Ramos (cell line): ENCODE measurements around the gene PHGDH.

Source experiments
- in situ Hi-C: fragments of 300-500 bp; cut with MboI; formaldehyde crosslinking; loops from one replicate; pipeline ENCODE4 v1.14.3; 2022; ENCODE audit warnings: low sequenced_read_pairs; ENCODE audit not compliant: unreplicated experiment

PHGDH gene

DNA sequence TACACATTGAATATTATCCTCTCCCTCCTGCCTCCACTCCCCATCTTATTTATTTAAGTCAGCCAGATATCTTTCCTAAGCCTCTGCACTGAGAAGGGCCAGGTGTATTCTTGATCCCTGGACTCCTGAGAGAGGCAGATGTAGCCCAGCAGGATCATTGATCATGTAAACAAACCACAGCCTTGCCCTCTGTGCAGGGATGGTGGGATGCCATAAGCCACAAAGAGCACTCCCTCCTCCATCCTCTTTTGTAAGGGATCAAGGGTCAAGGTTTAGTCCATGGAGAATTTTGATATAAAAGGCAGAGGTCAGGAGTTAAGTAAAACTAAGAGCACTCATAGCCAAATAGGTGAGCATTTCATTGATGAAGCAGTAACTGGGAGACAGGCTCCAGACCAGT, 17.3 kb downstream of the PHGDH start:
- in situ Hi-C loops: no loop called here

DNA sequence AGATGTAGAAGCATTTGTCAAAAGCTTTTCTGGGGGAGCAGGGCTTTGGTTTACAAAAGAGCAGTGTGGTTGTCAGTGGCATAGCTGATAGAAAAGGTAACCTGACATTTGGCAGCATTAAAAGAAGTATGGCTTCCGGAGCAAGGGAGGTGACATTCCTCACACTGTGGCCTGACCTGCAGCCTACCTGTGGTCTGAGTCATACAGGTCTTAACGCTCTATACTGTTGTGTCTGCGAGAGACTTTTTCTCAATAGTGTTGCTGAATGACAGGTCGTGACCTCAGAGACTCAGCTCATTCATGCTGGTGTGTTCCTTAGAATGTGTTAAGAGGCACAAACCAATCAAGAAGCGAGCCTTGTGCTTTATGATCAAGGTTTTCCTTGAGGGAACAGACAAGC, 19.3 kb downstream of the PHGDH start:
- in situ Hi-C loops: no loop called here

DNA sequence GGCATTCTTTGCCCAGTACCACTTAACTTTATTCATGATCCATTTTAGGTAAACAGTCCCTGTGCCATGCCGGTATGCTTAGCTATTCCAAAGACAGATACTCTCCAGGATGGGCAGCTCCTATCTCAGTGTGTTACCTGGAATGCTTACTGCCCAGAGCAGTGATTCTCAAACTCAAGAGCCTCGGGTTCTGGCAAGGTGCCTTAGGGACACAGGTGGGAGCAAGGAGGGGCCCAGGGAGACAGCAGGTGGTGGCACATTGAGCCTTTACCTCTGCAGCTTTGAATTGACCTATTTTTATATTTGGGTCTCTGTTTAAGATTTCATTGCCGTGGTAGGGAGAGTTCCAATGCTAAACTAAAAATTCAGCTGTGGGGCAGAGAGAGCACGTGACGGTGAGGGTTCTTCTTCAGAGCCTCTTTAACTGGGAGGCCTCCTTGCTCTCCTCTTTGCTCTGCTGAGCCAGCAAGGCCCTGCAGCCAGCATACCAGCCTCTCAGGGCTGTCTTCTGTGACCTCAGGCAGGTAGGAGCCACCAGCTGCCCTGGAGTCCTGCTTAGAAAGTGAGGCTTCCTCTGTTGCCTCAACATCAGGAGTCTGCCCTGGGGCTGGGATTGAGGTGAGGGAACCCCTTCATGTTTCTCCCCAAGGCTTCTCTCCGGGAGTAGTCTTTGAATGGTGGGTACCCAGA, 20.2 kb downstream of the PHGDH start:
- in situ Hi-C loops: no loop called here

DNA sequence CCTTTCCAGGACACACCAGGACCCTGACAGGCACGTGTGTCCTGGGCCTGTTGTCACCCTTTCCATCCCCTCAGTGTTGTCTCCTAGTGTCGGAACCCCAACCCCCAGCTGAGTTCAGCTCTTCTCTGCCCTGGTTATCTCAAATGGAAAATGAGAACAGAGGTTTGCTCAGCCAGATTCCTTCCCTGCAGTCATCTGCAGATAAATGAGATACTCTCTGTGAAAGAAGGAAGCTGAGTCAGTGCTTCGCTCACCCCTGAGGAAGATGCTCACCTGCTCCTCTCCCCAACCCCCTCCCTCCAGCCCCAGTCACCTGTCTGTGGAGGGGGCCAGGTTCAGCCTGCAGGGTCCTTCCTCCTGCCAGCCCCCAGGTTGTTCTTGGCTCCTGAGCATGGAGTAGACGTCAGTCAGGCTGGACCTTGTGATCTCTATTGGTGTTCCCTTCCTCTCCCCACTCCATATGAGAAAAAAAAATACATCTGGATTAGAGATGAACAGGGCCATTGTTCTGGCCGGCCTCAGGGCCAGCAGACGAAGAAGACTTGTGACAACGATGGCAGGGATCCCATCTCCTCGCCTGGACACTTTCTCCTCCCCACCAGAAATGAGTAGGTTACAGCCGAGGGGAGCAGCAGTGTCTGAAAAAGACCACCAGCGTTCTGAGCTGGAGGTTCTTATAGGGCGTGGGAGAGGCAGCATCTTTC, 20.9 kb downstream of the PHGDH start:
- in situ Hi-C loops: no loop called here

DNA sequence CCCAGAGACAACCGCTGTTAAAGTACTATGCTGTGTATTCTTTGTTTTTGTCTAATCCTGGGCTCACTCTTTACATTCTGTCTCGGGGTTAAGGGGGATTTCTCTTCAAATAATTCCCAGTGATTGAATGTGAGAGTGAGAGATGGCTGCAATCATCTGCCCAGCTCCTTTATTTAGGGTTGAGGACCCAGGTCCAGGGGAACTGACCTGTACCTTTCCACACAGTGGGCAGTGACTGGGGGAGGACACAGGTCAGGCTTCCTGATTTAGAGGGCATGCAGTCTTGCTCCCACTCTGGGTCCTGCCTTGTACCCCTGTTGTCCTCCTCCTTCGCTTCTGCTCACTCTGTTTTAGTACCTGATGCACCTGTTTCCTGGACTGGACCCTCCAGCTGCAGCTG, 22.0 kb downstream of the PHGDH start:
- in situ Hi-C loops: no loop called here

DNA sequence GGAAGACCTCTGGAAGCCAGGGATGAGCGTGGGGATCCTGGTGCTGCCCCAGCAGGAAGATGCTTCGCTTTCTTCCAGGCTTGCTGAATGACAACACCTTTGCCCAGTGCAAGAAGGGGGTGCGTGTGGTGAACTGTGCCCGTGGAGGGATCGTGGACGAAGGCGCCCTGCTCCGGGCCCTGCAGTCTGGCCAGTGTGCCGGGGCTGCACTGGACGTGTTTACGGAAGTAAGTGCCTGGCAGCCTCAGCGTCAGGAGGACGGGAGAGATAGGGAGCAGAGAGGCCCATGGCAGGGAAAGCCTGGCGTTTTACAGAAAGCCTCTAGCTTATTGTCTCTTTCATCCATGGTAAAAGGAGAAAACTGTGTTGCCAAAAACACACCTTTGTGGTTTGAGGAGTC, 23.5 kb downstream of the PHGDH start:
- in situ Hi-C loops: no loop called here

DNA sequence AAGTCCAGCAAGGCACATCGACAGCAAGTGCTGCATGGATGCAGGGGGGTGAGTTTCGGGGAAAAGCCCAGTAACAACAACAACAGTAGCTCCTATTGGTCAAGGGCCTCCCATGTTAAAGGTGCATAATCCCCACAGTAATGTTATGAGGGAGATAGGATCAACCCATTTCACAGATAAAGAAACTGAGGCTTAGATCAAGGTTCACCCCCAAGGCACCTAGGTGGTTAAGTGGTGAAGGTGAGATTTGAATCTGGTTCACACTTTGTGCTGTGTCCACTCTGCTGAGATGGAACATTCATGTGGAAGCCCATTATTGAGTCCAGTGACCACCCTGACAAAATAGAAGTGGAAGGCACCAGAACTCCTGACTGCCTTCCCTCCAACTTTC, 24.9 kb downstream of the PHGDH start:
- in situ Hi-C loops: no loop called here

DNA sequence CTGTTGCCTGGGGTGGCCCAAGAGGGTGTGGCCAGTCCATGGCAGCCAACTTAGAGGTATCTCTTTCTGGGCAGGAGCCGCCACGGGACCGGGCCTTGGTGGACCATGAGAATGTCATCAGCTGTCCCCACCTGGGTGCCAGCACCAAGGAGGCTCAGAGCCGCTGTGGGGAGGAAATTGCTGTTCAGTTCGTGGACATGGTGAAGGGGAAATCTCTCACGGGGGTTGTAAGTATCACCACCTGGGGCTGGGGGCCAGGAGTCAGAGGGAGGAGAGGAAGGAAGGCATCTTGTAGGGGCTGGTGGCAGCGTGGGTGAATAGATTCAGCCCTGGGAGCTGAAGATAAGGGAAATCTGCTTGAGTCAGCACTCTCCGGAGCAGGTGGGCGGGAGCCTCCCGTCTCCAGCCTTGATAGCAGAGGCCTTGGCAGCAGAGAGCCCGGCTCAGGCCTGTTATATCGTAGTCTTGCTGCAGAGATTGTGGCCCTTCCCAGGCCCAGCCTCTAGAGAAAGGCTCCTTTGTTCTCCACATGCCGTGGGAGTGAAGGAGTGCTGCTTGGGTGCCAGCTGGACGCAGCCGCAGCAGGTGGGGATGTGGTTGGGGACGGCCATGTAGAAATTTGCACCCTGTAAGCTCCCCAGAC, 25.4 kb downstream of the PHGDH start:
- in situ Hi-C loops: no loop called here

DNA sequence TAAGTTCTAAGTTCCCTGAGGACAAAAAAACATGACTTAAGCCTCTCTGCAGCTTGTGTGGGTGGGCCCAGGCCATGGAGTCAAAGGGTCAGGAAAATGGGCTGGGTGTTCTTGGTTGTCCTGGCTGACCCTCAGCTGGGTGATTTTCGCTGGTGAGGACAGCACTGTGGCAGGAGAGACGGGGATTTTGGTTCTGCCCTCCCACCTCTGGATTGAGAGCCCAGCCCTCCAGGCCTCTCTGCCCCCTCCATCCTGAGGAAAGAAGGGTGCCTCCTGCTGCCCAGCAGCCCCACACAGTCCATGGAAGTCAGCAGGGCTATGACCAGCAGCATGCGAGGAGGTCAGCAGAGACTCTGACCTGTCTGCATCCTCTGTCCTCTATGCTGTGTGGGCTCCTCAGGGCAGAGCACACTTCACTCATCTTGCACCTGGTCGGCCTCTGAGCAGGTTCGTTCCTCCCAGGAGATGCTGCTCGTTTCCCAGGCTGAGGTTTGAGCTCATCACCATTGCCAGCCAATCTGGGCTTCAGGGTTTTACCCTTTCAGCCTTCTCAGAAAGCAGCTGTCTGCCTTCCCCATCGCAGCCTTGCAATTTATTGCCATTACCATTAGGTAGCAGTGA, 26.5 kb downstream of the PHGDH start:
- in situ Hi-C loops: no loop called here

DNA sequence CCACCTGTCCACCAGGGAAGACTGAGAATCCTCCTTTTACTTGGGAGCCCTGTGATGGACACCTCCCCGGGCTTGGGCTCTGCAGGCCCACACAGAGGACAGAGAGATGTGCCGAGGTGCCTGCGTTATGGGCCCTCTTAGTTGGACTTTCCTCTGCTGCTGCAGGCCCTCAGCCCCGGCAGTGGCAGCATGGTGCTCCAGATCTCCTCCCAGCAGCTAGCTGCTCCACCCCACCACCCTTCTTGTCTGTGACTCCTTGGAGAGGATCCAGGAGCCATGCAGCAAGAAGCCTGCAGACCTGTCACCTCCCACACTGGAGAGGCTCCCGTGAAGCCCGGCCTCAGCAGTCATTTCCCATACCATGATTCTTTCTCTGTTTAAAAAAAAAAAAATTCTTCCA, 27.4 kb downstream of the PHGDH start:
- in situ Hi-C loops: no loop called here

DNA sequence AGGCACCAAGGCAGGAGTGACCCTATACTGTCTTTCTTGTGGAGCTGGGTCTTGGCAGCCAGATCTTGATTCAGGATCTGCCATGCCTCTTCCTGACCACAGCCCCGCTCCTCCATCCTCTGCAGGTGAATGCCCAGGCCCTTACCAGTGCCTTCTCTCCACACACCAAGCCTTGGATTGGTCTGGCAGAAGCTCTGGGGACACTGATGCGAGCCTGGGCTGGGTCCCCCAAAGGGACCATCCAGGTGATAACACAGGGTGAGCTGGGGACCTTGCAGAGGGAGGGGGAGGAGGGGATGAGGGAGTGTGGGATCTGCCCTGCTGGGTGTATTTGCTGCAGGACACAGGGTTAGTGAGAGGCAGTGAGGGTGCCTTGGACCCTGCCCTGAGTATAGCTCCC, 28.5 kb downstream of the PHGDH start:
- in situ Hi-C loops: no loop called here

DNA sequence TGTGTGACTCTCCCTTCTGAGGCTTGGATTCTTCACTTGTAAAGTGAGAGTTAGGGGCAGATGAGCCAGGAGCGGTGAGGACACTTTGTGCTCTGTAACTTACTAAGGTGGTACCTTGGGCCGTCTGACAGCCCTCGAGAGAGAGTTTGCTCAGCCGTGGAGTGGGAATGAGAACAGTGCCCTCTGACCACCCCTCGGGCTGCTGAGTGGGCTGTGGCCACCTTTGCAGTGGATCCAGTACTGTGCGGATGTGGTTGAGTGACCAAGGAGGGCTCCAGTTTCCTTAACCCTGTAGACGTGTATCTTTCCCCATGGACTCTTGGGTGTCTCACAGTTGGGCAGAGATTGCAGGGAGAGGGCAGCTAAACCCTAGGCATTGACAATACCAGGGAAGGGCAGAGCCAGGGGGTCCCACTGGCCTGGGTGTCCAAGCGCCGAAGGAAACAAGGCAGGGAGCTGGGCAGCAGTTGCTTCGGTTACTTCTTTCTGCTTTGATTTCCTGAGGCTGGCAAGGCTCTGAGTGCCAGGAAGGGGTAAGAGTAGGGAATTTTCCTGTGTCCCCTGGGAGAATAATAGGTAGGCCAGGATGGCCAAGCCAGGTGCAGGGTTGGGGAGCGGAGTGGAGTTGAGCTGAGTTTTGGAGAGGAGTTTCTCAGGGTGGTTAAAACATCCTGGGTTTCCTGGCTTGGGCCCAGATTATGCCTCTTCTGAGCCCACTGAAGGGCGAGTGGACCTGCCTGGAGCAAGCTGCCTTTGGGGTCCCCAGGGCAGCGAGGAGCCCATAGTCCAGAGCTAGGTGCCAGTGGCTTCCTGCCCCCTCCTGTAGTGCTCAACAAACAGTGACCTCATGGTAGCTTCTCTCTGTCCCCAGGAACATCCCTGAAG, 29.4 kb downstream of the PHGDH start:
- in situ Hi-C loops: no loop called here

DNA sequence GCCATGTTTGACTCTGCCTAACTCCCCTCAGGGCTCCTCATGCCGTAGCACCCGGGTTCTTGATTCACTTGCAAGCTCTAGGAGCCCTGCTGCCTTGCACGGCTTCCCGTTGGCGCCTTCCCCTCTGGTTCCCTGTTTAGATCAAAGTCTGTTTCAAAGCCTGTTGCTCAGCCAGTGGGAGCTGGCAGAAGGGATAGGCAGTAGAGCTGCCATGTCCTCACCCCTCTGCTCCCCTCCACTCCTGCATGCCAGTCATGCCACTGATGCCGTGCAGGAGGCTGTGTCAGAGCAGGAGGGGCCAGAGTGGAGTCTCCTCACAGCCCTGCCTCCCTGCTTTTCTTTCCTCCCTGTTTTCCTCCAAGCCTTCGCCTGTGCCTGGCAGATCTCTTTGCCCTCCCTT, 30.5 kb downstream of the PHGDH start:
- in situ Hi-C loops: no loop called here

DNA sequence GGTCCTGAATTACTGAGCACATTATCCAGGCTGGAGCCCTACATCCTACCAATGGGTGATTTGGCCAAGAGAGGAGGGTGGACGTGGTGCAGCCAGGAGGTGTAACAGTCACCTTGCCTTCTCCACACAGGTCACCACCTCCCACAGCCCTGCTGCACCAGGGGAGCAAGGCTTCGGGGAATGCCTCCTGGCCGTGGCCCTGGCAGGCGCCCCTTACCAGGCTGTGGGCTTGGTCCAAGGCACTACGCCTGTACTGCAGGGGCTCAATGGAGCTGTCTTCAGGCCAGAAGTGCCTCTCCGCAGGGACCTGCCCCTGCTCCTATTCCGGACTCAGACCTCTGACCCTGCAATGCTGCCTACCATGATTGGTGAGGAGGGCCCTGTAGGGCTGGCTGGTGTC, 30.9 kb downstream of the PHGDH start:
- in situ Hi-C loops: no loop called here

DNA sequence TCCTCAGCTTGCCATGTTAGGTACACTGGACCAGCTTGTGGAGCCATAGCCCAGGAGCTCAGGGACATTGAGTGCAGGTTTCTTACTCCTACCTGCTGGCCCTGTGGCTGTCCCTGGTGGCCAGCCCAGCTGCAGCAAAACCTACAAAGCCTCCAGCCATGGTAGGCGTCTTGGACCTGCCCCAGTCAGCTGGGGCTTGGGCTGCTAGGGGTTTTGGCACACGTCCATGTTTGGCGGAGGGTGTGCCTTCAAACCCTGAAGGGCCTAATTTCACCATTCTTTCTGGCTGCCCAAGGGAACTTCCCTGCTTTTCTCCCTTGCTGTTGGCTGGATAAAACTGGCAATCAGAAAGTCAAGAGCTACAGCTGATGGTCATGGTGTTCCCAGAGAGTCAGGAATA, 31.6 kb downstream of the PHGDH start:
- in situ Hi-C loops: no loop called here

DNA sequence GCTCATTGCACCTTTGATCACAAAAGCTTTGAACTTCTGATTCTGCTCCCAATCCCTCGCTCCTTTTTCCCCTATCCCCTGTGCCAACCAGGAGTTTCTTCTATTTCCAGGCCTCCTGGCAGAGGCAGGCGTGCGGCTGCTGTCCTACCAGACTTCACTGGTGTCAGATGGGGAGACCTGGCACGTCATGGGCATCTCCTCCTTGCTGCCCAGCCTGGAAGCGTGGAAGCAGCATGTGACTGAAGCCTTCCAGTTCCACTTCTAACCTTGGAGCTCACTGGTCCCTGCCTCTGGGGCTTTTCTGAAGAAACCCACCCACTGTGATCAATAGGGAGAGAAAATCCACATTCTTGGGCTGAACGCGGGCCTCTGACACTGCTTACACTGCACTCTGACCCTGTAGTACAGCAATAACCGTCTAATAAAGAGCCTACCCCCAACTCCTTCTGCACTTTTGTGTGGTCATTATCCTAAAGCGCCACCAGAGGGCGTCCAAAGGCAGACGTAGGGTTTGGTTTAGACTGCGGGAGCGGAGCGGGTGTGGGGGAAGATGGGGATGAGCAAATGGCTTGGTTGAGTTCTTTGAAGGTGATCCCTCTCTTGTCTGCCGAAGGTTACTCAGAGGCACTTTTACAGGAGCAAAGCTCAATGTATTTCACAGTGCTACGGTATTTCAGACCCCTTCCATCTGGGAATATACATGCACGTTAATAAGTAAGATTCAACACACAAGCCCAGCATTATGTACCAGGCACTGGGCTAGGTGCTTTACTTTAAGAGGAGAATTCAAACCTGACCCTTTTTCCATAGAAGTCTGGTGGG, 32.3 kb downstream of the PHGDH start:
- in situ Hi-C loops: no loop called here

DNA sequence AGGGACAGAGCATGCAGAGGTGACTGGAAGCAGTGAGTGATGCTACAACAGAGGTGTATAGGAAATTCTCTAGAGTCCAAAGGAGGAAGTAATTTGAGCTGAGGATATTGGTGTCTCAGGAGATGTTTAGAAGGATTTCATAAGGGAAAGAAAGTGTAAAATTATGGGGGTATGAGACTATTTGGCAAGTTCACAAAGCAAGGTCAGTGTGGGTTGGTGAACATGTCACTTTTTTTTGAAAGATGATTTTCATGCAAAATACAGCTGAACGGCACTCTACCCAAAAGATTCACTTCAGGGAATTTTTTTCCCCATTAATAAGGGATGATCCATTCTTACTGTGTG, 32.8 kb downstream of the PHGDH start:
- in situ Hi-C loops: no loop called here

DNA sequence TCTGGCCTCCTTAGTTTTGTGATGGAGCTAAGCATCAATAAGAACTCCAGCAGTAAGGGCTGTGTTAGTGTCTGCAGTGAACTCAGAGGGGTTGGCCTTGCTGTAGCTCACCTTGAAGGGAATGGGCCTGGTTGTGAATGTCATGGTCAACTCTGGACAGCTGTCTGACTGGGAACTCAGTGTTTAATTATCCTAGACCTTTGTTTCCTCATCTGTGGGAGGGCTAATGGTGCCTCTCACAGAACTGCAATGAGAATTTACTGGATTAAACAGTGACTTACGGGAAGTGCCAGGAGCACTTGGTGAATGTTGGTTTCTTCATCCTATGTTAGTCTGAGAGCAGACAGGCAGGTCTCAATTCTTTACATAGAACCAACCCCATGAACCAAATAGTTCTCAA, 33.3 kb downstream of the PHGDH start:
- in situ Hi-C loops: no loop called here

DNA sequence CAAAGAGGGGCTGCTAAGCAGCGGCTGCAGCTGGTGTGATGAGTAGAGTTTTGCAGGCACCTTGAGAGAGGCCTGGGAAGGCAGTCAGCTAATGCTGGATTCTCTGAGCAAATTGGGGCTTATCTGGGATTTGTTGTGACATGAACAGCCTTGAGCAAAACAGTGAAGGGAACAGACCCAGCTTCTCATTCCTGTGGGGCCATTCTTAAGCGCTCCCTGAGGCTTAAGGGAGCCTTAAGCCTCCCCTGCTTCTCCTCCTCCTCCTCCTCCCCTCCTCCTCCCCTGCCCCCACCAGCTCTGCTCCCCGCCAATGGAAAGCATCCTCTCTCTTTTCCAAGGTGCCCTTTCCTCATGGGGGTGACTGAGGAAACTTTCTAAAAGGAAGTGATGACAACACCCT, 35.7 kb downstream of the PHGDH start:
- in situ Hi-C loops: no loop called here

DNA sequence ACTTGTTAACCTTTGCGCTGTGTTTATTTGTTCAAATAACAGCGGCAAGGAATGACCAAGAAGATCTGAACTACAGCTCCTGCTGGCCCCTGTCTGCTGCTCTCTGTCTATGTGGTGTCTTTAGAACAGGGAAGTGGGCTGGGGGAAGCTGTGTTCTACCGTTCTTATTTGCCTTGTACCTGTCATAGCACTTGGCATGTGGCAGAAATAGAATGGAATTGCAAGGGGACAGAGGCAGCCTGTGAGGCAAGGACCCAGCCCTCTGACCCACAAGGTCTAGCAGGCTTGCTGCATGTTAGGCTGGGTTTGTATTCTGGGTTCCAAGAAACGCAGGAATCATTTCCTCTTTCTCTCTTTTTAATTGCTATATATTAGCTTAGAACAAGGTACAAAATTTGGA, 36.3 kb downstream of the PHGDH start:
- in situ Hi-C loops: no loop called here
